Breast epithelium (tissue), 3 donors: ENCODE measurements around the gene TCF4.

Source experiments
- POLR2AphosphoS5 ChIP-seq, 3 donors: sonication (generic); formaldehyde crosslinking; IDR thresholded peaks; one replicate each; pipeline ENCODE4 v1.6.1; 2017; ENCODE audit warnings: antibody characterized with exemption in 3 of 3
- TF ChIP-seq, protein P1 (sequence below), 3 donors: fragments of 450-650 bp; IDR thresholded peaks; one replicate each; pipeline ENCODE4 v1.5.1; 2016 to 2017; ENCODE audit warnings: antibody characterized with exemption in 3 of 3, mild to moderate bottlenecking in 3 of 3, moderate library complexity in 3 of 3

DNA sequence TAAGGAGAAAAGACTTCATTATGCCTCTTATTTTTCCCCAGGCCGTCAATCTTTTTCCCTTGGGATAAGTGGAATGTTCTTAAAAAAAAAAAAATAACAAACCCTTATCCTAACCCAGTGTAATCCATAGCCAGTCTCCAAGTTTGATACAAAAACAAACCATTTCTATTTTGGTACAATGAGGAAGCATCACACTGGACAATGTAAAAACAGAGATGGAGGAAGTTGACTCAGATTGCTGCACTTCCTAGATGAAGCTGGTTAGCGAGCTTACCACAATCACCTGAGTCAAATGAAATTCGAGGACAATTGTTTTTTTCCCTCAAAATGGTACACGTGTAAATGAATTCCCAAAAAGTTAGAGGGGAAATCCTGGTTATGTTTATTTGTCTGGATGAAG is 259.7 kb downstream of the TCF4 start:
- TF ChIP-seq, protein P1, sequence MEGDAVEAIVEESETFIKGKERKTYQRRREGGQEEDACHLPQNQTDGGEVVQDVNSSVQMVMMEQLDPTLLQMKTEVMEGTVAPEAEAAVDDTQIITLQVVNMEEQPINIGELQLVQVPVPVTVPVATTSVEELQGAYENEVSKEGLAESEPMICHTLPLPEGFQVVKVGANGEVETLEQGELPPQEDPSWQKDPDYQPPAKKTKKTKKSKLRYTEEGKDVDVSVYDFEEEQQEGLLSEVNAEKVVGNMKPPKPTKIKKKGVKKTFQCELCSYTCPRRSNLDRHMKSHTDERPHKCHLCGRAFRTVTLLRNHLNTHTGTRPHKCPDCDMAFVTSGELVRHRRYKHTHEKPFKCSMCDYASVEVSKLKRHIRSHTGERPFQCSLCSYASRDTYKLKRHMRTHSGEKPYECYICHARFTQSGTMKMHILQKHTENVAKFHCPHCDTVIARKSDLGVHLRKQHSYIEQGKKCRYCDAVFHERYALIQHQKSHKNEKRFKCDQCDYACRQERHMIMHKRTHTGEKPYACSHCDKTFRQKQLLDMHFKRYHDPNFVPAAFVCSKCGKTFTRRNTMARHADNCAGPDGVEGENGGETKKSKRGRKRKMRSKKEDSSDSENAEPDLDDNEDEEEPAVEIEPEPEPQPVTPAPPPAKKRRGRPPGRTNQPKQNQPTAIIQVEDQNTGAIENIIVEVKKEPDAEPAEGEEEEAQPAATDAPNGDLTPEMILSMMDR (IDR thresholded peaks at IDR 0.05) = no peak
- peak in 1 of 3 donors; percentile 20 for TF ChIP-seq POLR2AphosphoS5 (IDR thresholded peaks at IDR 0.05)
